Heart left ventricle (tissue), 16 donors: Measurements from ENCODE around the gene TRIM15. TPM values are rescaled to one million over a fixed set of nuclear protein-coding genes. Genes with fewer than 3 reads are reported as not detected.
"Not testable (repeated sequence)": the region's sequence is repeated elsewhere in the genome, so short reads cannot be mapped to it uniquely, and the experiment has no call there.

ENCODE experiments used
- ATAC-seq, 4 donors: fragments of 200-7000 bp; cut with Tn5 transposase; one replicate each; pipeline ENCODE4 v1.9.1; 2020 to 2022; ENCODE audit warnings: moderate library complexity in 4 of 4, mild to moderate bottlenecking in 3 of 4, moderate number of reproducible peaks in 1 of 4
- DNase-seq, 5 donors: peaks; one replicate each; pipeline ENCODE4 v3.0.0-alpha.2; 2020
- H3K27ac ChIP-seq, 12 donors: fragments of 200-600 bp; sonication (generic) in 4 of 12; one replicate each; pipeline versions ENCODE4 v1.5.0 to v1.8.0; 2016 to 2022; ENCODE audit warnings: mild to moderate bottlenecking in 2 of 12
- H3K27me3 ChIP-seq, 9 donors: fragments of 200-600 bp; sonication (generic) in 2 of 9; one replicate each; pipeline versions ENCODE4 v1.5.1 to v1.8.0; 2016 to 2022; ENCODE audit warnings: mild to moderate bottlenecking in 3 of 9
- H3K36me3 ChIP-seq, 9 donors: fragments of 200-600 bp; sonication (generic) in 2 of 9; one replicate each; pipeline versions ENCODE4 v1.5.0 to v1.8.0; 2018 to 2022; ENCODE audit warnings: mild to moderate bottlenecking in 2 of 9
- H3K4me1 ChIP-seq, 12 donors: fragments of 200-600 bp; sonication (generic) in 4 of 12; one replicate each; pipeline versions ENCODE4 v1.5.0 to v1.8.0; 2016 to 2022; ENCODE audit warnings: mild to moderate bottlenecking in 3 of 12
- H3K4me3 ChIP-seq, 12 donors: fragments of 200-600 bp; sonication (generic) in 4 of 12; one replicate each; pipeline versions ENCODE4 v1.5.0 to v1.8.0; 2017 to 2022; ENCODE audit warnings: mild to moderate bottlenecking in 9 of 12, moderate library complexity in 4 of 12
- H3K9me3 ChIP-seq, 12 donors: fragments of 200-600 bp; sonication (generic) in 4 of 12; one replicate each; pipeline versions ENCODE4 v1.5.0 to v1.8.0; 2016 to 2022; ENCODE audit warnings: mild to moderate bottlenecking in 1 of 12
- CTCF ChIP-seq, 12 donors: fragments of 200-600 bp; sonication (generic) in 4 of 12; IDR thresholded peaks; one replicate each; pipeline versions ENCODE4 v1.5.0 to v1.8.0; 2018 to 2022; ENCODE audit warnings: antibody characterized with exemption in 12 of 12, mild to moderate bottlenecking in 5 of 12
- POLR2A ChIP-seq, 2 donors: fragments of 450-650 bp; IDR thresholded peaks; one replicate each; pipeline ENCODE4 v1.6.1; 2017; ENCODE audit warnings: antibody characterized with exemption in 2 of 2, mild to moderate bottlenecking in 2 of 2, moderate library complexity in 2 of 2
- WGBS, 4 donors: extraction: QIAGEN DNeasy Blood & Tissue Kit in 2 of 4; methylation state at CpG; one replicate each; pipeline versions ENCODE4 v1.1.5 to v1.1.7; 2013 to 2018; 5-methylcytosine and 5-hydroxymethylcytosine counted together
- intact Hi-C, 10 donors: fragments of 100-400 bp; cut with DNase I; formaldehyde crosslinking; loops; one replicate each; pipeline versions ENCODE4 v1.11.1 to v1.14.2; 2022
- long read RNA-seq, 3 donors: library from polyadenylated mRNA; unstranded; transcript quantifications; one replicate each; pipeline ENCODE4 v2.0.0, GENCODE V29; 2020 to 2021
- polyA plus RNA-seq, 2 donors: library from polyadenylated mRNA; stranded (reverse); fragments of 200-250 nt; gene quantifications; one replicate each; pipeline ENCODE4 v1.2.3, GENCODE V29; 2013
- total RNA-seq, 9 donors: library from RNA; depleted of rRNA in 2 of 9; stranded (reverse); fragments of >200 nt in 2 of 9; fragmentation: NEBNext Ultra II Directional in 3 of 9; extraction: Animal tissue kit (Norgen Biotek cat#: 25700) in 3 of 9; gene quantifications; one replicate each; pipeline versions ENCODE4 v1.1.0 to v1.2.4, GENCODE V29; 2016 to 2023
- donor health status: ischemic (EF 13 %, LVEDD 7.1; RV severe dilation, severe dysfunction).
- donor health status: healthy with polysubstance abuse.
- donor health status: DM: no; HTN: yes; CAD: no.
- donor health status: DM: no; HTN: no; CAD: no.
- donor health status: ischemic (EF 25% LVEDD 6.9; RV normal size, moderate dysfunction).
- donor health status: ischemic (EF 25% LVEDD 5.7; RV mildly dilated, moderate dysfunction).
- donor health status: healthy.
- donor health status: DM: yes; HTN: yes; CAD: no.
- donor health status: ischemic (EF 35%, LVEDD 5.7; RV mildly dilated, moderate dysfunction).
- donor health status: nonischemic (EF 11% LVEDD 7.7; RV severe dilation, severe dysfunction).
- donor health status: DM: yes; HTN: yes; CAD: no.
- donor health status: PGD.
- donor health status: ischemic (EF 29% LVEDD 5.4; RV normal size, mild dysfunction).
- donor health status: nonischemic (EF 23%, LVEDD 6.1; RV moderate dilation, normal function).

TRIM15 gene
- total RNA-seq = not detected
- polyA plus RNA-seq = not detected
- long read RNA-seq, donor 1 = 0 reads
- long read RNA-seq, donor 2 = 0 reads
- long read RNA-seq, donor 3 = 0 reads

- no peaks in the 10 kb centered on the region for H3K4me1 ChIP-seq
- ATAC-seq (peak in 1 of 4 donors; percentile 12), DNase-seq (no peak)
- no peak within 1 kb of the TSS for H3K27ac ChIP-seq
- TF ChIP-seq CTCF (IDR thresholded peaks at IDR 0.05) (no peak), POLR2A (IDR thresholded peaks at IDR 0.05) (no peak)
- no peaks in the 10 kb centered on the region for H3K9me3 ChIP-seq
- 74 to 78% (median 76%) methylated on average over 23 to 31 of the region's 31 CpGs for WGBS, 4 donors
- no peak within 1 kb of the TSS for H3K4me3 ChIP-seq
- peaks cover 0 to 30% (median 7%) of the 10 kb centered on the region in 9 donors for H3K27me3 ChIP-seq
- H3K36me3 ChIP-seq = no peaks in the 10 kb centered on the region
- intact Hi-C loops = no loop called here
Measured at GRCh38 chr6:30163090-30163917, at the start of gene TRIM15. TSS of gene TRIM15 (plus strand) at chr6:30163546. CDS start at chr6:30163685, 139 bp downstream.

GRCh38 chr6:30113841-30114240 is 49.5 kb upstream of the TRIM15 start:
- Histone ChIP-seq H3K36me3 (no peaks in the 10 kb centered on the region), H3K4me1 (peaks cover 0 to 6% (median 0%) of the 10 kb centered on the region in 12 donors), H3K27me3 (peaks cover 0 to 83% (median 27%) of the 10 kb centered on the region in 9 donors), H3K27ac (no peak overlapping the region), H3K4me3 (no peak overlapping the region), H3K9me3 (no peaks in the 10 kb centered on the region)
- no peak for DNase-seq
- TF ChIP-seq CTCF (IDR thresholded peaks at IDR 0.05) = no peak
- TF ChIP-seq POLR2A (IDR thresholded peaks at IDR 0.05) = no peak
- ATAC-seq = no peak
- WGBS, 4 donors = 67 to 82% (median 77%) methylated on average over 1 of the region's 1 CpG
- intact Hi-C loops = no loop called here

- 72 to 84% (median 79%) methylated on average over 6 of the region's 6 CpGs for WGBS, 4 donors
- H3K27me3 ChIP-seq = peaks cover 0 to 63% (median 5%) of the 10 kb centered on the region in 9 donors
- no peak for DNase-seq
Measured at GRCh38 chr6:30116724-30117123, 46.6 kb upstream of the TRIM15 start.

GRCh38 chr6:30118691-30119090 is 44.7 kb upstream of the TRIM15 start:
- intact Hi-C loops, H3K4me3 ChIP-seq, H3K36me3 ChIP-seq, H3K9me3 ChIP-seq, H3K27ac ChIP-seq, H3K4me1 ChIP-seq, ATAC-seq, DNase-seq: not testable (repeated sequence)
- 82 to 89% (median 88%) methylated on average over 5 of the region's 5 CpGs for WGBS, 4 donors
- peaks cover 0 to 49% (median 4%) of the 10 kb centered on the region in 9 donors for H3K27me3 ChIP-seq

More at GRCh38 chr6:30116724-30117123, 46.6 kb upstream of the TRIM15 start:
- H3K36me3 ChIP-seq = no peaks in the 10 kb centered on the region
- H3K9me3 ChIP-seq = no peaks in the 10 kb centered on the region
- ATAC-seq = no peak
- H3K27ac ChIP-seq = no peak overlapping the region
- H3K4me1 ChIP-seq = peaks cover 0 to 6% (median 0%) of the 10 kb centered on the region in 12 donors
- TF ChIP-seq CTCF (IDR thresholded peaks at IDR 0.05) (peak in 1 of 12 donors; percentile 10), POLR2A (IDR thresholded peaks at IDR 0.05) (no peak)
- intact Hi-C loops = no loop called here
- H3K4me3 ChIP-seq = no peak overlapping the region
